Cortex of kidney (tissue), 1 donor: Measurements from ENCODE around the gene SEMA6A.

ENCODE experiments used
- DNase-seq: peaks from one replicate; lab custom pipeline; 2025; lab: John Stamatoyannopoulos, UW

Gene SEMA6A

DNA sequence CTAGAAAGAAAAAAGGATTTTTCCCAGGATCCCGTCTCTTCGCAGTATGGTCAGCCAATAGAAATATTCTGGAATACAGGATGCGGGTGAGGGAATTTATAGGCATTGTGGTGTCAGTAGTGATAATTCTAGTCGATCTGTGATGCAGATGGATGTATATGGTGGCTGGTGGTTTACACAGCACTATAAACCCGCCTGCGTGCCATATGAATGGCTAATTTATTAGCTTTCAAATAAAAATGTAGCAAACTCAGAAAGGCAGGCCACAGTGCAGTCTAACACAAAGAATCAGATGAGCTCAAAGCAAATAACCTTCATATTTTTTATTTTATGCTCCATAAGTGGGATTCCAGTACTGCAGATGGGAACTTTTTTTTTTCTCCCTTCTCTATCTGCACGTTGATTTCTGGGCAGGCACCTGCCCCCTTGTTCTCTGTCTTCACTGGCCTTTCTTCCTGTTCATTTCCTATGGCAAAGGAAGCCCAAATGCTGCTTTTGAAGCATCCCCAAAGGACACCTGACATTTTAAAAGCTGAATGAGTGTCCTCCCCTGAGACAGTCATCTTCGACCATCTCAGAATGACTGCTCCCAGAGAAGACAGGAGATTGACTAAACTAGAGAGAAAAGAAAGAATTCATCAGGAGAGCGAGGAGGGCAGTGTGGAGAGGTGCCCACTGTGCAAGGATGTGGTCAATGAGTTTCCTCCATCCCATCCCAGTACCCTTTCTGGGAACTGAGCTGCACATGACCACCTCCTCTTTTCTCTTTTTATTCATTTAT, 52.1 kb downstream of the SEMA6A start:
- DNase-seq = no peak

DNA sequence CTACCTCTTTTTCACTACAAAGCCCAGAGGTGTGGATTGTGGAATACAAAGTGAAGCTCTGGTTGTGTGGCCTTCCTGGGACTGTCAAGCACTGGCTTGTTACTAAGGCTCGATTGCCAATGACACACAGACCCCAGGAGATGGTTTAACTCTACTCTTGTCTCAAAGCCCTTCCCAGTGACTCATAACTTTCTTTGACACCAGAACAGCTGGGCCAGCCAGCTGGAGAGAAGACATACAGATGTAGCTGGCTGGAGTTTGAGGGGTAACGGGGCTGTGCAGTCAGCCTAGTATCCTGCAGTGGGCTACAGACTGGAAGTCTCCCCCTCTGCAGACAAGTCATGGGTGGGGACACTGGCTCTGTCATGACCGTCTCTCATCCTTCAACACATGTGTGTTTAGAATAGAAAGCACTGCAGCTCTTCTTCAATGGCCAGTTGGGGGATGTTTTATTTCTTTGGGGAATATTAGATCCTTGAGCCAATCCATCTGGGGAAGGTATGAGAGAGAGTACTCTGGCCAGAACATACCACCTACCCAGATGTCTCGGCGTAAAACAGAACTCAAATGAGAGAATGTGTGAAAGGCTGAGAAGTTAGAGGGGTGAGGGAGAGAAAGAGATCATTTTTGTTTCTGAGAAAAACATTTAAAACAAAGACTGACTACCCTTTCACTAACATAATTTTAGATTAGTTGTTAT, 53.3 kb downstream of the SEMA6A start:
- DNase-seq = no peak

DNA sequence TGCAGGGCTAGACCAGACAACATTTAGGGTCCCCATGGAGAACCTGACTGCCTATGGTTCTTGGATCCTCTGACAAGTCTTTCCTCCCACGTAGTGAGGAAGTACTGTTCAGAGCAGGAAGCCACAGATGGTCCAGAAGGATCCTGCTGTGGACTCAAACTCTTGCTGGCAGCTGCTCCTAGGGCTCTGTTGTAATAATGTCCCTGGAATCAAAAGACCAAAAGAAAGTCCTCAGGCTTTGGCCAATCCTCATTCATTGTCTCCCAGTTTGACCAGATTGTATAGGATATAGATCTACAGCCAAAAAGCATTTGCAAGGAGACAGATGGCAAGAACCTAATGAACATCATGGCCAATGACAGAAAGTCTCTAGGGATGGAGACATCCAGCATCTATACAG, 53.9 kb downstream of the SEMA6A start:
- no peak for DNase-seq

DNA sequence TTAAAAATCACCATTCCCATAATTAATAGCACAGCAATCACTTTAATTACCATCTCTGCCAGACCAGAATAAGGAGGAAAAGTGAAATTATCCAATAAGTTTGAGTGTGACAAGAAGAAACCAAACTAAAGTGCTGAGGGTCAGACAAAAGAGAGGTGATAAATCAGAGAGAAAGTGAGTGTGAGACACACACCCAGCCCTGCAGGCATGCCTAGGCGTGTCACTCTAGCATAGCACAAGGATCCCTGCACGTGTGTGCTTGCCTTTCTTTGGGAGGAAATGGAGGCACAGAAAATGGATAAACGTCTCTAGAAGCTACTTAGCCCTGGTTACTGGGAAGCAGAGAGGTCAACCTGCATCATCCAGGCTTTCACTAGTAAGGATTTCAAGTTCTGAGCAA, 56.2 kb downstream of the SEMA6A start:
- no peak for DNase-seq

DNA sequence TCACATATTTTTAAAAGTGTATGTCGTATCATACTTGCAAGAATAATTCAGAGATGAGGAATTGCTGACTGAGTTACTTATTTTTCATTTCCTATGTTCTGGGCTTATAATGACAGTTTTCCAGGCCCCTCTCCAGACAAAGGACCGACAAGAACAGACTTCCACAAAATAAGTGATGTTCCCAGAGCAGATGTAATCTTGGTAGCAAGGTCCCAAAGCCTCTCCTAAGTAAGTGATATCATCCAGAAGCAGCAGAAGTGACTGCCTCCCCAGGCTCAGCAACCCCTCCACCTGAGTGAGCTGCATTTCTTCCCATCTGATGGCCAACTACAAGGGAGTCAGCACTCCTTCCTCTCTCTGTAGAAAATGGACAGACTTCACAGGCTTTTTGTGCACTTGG, 57.1 kb downstream of the SEMA6A start:
- no peak for DNase-seq

DNA sequence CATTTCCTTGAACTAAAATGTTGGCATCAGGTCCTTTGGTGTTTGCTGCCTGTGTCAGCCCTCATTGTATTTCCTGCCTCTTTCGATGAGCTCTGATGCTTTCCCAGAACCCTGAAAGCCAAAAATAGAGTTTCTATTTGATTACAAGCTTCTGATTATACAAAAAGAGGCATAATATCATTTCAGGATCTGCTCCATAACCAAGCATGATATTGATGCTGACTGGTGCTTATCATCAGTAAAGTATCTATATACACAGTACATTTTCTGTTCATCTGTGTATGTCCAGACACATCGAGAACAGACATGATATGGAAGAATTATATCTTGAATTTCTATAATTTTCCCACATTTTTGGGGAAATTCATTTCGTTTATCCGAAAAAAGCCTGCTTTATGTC, 58.6 kb downstream of the SEMA6A start:
- DNase-seq = no peak

DNA sequence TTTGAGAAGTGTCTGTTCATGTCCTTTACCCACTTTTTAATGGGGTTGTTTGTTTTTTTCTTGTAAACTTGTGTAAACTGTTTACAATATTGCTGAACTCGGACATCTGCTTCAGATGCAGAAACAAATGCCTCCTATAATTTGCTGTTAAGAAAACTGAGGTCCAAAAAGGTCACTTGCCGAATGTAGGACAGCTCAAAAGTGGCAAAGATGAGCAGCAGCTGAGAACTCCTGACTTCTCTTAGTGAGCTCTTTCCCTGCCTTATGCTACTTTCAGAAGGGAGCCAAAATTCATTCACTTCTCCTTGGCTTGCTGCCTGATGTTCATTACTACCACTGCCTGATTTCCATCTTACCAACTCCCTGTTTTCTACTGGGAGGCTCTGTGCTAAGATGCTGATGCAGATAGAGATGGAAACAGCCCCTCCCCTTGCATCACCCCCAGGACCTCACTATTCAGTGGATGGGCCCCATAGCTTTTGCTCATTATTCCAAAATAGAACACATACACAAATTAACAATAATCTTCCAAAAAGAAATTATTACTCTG, 60.1 kb downstream of the SEMA6A start:
- no peak for DNase-seq

DNA sequence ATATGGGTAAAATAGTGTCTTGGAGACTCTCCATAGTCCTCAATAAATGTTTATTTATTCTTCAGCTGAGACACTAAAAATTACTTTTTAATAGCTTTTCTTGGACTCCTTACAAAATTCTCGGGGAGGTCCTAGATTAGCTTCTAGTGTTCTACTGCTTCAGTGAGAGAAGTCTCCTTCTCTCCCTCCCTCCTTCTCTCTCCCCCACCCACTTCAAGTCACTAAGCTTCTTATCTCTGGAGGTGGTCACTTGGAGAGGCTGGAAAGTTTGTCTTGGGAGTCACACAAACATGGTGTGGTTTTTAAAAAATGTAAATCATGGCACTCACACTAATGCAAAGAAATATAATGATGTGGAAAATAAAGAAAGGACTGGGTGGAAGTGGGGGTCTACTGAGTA, 64.1 kb downstream of the SEMA6A start:
- DNase-seq = no peak

DNA sequence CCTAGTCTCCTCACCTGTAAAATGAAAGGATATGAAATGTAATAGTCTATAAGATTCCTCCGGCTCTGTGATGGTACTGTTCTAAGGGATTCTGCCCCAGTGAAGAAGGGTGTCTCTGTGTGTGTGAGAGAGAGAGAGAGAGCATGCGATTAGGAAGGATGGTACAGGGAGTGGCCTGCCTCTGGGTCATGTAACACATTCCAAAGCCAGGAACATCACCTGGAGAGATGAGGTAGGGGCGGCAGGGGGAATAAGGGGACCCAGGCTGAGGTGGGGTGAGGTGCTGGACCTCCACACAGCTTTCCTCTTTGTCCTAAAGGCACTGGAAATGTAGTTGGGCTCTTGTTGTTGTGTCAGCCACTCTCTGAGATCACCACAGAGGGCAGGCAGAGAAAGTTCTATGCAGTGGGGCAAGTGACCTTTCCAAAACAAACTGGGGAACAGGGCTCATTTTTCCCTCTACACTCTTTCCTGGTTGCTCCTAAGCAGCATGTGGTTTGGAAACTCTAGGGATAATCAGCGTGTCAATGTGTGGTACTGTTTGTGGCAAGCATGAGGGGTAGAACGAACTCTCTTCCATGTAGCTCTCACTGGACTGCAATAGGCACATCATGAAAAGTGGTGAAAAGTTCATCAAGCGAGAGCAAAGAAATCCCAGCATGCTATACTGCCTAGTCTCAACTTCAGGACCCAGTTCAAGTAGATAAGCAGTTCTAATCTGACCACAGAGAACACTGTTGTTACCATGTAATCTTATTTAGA, 65.0 kb downstream of the SEMA6A start:
- DNase-seq = no peak

DNA sequence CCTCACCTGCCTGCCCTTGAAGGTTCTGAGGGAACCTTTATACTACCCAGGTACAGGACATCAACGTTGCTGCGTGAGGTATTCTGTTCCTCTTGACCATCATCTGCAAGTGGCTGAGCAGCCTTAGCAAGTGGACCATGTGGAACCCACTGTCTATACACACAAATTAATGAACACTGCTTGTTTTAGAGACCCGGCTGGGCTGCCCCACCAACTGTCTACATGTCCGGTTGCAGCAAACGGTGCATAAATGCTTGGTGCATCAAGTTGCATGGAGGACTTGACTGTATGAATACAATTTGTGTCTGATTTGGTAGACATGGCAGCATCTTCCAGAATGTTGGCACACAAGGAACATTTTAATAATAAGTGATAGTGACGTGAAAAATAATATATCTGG, 65.8 kb downstream of the SEMA6A start:
- DNase-seq = no peak

DNA sequence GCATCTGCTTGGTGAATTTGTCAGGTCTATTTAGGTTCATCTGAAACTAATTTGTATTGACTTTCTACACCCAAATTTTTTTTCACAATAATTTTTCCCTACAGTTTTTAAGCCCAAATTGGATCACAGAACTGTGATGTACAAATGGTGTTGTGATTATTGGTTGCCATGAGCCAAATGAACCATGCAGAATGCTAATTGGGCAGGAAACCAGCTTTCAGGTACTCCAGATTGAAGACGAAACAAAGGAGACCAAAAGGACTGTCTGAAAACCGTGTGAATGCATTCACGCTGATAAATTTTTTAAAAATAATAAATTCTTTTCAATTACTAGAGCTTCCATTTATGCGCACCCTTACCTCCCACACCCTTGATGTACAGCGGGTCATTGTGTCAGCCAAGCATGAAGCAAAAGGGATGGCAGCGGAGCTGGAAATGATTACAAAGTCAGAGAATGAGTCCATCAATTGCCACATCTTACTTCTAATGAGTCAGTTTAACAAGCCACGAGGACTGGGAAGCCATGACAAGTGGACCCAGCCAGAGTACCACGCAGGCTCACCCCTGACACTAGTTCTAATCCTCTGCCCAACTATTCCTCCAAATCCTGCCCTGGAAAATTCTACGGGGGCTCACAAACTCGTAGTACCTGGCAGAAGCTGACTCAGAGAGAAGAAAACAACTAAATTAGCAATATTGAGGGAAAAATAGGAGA, 66.5 kb downstream of the SEMA6A start:
- DNase-seq = no peak

DNA sequence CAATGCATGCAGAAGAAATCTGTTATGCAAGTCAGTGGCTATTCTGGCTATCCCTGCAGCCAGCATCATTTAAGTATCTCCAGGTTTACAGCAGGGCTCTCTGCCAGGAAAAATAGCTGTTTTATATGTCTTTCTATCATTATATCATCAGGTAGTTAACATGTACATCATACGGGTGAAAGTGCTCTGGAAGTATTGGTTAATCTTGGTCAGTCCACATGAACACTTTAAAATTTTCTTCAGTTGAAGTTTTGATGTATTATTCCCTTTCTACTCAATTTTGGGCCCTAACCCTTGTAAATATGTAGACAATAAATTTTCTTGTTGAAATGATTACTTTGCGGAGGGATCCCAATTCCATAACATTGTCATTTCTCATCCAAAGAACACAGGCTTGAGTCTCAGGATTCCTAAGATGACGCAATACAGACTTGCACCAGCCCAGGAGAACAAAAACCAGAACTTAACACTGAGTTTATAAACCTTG, 67.5 kb downstream of the SEMA6A start:
- DNase-seq = no peak

DNA sequence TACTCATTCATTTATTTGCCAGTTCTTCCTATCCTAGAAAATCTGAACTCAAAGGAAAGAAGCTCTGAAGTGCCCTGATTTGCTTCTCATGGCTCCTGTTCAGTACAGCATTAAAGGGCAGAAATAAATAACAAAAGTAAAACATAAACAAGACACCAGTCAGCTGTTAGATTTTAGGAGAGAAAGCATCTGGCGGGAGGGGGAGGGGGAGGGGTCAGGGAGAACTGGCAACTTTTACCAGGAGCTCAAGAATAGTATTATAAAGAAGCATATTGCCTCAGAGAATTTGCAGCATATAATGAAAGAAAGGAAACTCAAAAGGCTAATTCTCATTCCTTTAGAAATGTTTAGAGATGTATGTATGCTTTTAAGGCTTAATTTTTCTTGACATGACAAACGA, 68.1 kb downstream of the SEMA6A start:
- no peak for DNase-seq

DNA sequence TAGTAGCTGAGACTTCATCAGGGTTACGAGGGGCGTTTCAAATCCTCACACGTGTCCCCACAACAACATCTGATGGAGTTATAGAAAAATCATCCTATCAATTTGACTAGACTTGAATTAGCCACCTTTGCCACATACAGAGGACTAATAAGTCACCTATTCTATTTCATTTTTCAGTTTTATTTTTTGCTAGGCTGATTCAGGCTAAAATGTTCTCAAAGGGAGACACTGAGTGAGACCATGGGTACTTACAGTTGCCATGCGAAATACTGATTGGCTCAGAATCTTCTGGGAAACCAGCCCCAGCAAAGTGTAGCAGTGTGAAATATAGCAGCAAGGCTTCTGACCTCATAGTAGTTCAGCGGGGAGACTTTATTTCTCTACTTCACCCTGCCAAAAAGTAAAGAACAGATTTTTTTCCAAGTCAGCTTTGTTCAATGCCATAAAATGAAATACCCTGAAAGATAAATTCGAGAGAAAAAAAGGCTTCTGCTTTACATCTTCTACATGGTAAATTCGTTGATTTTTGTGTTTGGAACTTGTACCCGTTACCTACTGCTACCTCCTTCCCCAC, 69.9 kb downstream of the SEMA6A start:
- DNase-seq = no peak

DNA sequence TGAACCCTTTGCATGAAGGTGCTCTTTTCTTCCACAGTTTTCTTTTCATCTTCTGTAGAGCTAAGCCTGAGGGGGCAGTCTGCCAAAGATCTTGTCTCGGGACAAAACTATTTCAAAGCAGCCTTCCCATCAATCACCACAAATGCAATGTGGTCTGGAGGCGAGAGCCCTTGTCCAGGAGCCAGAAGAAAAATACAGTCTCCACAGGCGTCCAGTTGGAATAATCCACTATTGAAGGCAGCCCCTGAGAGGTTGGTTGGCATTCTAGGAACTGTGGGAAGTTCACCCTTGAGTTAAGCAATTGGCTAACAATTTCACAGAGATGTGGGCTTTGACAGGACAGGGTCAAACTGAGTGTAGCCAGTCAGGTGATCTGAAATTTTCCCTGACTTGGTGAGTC, 72.0 kb downstream of the SEMA6A start:
- DNase-seq = no peak

DNA sequence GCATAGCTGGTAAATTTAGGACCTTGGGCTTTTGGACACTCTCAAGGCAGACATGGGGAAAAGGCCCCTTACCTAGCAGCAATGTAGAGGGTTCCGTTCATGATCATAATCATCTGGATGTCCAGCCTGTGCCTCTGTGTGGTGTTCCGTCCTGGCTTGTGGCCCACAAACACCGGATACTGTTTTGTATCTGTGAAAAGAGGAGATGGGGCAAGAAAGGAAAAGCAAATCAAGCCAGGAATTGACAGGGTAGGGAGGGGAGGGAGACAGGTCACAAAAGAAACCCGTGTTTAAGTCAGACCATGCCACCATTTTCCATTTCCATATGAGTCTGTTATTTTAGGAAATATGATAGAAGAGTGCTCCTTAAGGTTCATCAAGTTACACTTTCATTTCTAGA, 72.5 kb downstream of the SEMA6A start:
- DNase-seq = no peak

DNA sequence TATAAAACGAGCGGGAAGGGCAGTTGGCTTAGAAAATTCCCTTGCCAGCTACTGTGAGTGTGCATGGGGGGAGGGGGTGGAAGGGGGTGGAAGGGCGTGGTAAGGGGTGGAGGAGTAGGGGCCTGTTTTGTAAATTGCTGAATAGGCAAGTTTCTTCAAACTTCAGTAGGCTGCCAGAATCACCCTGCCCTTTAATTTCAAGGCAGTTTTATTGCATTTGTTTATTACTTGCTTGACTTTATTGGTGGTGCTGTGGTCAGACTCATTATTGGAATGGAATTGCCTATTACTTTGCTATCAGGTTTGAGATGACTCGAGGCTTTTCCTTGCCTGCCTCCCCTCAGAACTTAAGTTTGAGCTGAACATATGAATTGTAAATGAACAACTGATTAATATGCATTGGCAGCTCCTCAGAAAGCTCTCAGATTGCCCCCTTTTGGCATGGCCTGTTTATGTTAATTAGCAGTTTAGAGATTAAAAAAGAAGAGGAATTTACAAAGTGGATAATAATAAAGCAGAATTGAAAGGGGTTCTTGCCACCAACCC, 76.0 kb downstream of the SEMA6A start:
- DNase-seq = no peak

DNA sequence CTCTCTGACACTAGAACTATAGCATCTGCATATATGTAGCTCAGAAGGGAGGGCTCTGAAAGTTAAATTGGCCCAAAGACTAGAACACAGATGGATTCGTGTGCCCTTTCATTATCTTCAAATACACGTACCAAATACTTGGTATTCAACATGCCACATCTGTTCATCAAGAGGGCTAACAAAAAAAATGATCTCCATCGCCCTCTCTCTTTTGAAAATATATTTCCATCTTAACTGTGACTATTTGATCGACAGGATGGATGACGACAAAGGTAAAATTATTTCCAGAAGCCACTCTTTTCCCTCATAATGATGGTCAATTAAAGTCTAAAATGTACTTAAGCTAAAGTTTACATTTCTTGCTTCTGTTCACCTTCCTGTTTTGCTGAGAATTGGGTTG, 77.0 kb downstream of the SEMA6A start:
- DNase-seq = no peak

DNA sequence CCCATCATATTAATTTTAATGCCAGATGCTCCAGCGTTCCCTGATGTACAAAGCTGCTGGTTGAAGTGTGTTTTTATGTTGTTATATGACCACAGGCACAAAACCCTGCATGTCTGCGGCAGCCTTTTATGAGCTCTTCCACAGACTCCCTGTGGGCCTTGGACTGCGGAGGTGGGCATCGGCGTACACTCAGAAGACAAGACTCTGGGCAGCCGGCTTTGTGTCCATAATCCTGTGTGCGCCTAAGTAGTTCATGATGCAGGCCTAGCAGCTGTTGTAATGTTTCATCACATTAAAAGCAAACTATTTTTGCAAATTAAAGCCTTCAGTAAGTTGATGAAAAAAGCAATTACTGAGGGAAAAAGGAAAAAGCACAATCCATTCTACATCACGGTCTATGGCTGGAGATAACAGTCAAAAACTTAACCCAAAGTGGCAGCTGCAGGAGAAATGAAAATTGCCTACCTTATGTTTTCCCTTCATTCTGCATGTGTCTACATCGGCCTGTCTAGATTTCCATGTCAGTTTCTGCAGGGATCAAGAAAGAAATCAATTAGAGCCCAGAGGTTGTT, 78.8 kb downstream of the SEMA6A start:
- no peak for DNase-seq

DNA sequence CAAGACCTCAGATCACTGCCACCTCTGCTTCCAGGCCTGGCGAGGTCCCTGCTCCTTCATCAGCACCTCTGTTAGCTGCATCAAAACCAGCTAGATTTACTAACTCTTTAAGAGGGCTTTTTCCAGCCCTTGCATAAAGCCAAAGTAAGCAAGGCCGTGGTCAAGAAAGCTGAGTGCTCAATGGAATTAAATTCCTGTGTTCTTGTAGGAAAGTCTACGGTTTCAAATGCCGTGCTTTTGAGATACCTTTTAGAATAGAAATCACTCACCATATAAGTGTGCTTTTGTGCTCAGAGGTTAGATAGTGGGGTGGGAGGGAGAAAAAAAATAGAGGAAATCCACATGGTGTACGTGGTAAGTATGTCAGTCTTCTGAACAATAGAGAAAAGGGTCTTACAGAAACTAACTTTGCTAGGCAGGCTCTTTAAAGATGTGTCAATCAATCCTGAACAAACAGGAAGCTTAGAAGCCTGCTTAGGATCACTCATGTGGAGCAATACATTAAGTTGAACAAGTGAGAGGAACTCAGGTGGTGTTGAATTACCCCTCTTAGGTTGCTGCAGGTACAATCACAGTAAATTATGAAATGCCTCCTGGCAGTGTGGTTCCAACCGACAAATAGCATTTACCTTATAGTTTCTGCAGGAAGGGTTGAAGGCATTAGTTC, 79.7 kb downstream of the SEMA6A start:
- DNase-seq = no peak
